GM12872 (cell line): ENCODE data around the gene CCND1.

ENCODE experiments used
- CTCF ChIP-seq: IDR thresholded peaks from 3 replicates; pipeline ENCODE4 v1.5.1; 2011; ENCODE audit warnings: low read depth, mild to moderate bottlenecking, low read length, moderate library complexity; ENCODE audit not compliant: insufficient read depth

CCND1 gene

GRCh38 chr11:69611548-69612526, 29.1 kb upstream of the CCND1 start:
- no peak for TF ChIP-seq CTCF

DNA sequence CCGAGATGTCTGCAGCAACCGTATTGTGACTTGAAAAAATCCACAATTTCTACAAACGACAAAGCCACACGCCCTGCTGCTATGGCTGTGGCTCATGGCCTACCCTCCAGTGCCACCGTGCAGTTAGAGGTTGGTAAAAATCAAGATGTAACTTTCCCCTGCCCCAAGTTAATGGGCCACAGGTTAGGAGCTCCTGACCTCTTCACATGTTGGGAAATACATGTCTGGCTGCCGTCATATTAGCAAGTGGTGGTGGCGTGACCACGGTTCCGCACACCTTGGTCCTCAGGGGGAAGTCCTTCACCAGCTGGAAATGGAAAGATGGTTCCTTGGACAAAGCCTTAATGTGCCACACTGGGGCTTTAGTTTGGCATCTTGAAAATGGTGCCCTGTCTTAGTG, 27.4 kb upstream of the CCND1 start:
- no peak for TF ChIP-seq CTCF

- TF ChIP-seq CTCF, result no peak
These were observed 26.9 kb upstream of the CCND1 start for GRCh38 chr11:69614085-69614484.

- TF ChIP-seq CTCF, result no peak
These were observed 25.2 kb upstream of the CCND1 start for GRCh38 chr11:69615545-69616278.

- TF ChIP-seq CTCF, result no peak
These were observed 23.7 kb upstream of the CCND1 start for GRCh38 chr11:69617220-69617619.

GRCh38 chr11:69617682-69618081, 23.3 kb upstream of the CCND1 start:
- no peak for TF ChIP-seq CTCF

DNA sequence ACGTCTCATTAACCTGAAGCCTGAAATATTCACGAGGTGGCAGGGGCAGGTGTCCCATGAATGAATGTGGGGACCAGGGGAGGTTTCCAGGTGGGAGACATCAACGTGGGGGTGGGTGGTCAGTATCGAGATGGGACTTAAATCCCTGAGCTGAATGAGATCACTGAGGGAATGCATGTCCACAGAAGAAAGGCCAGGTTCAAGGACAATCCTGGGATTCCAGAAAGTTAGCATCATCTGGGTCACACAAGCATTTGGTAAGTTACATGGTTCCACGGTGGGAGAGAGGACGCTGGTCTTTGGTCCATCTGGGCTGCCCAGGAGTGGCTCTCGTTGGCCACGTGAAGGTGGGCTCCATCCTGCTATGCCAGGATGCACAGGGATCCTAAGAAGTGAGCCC, 22.7 kb upstream of the CCND1 start:
- TF ChIP-seq CTCF, result no peak
